Measurements from ENCODE around the gene PSMD6. TPM values are rescaled to one million over a fixed set of nuclear protein-coding genes. Genes with fewer than 3 reads are reported as not detected.

PSMD6 gene
- total RNA-seq, 1 experiment from 2014 or later, result 66.5 TPM

- Histone ChIP-seq H3K27ac (ENCODE audit: low read depth, low read length, poor library complexity, severe bottlenecking) (no peak overlapping the region), H3K9me3 (ENCODE audit: low read depth, low read length, poor library complexity, severe bottlenecking) (no peaks in the 10 kb centered on the region), H3K4me1 (ENCODE audit: insufficient read depth, low read length, poor library complexity, severe bottlenecking) (peaks cover 7% of the 10 kb centered on the region), H3K4me3 (ENCODE audit: low read depth, low read length, poor library complexity, severe bottlenecking) (no peak overlapping the region), H3K36me3 (ENCODE audit: insufficient read depth, low read length, poor library complexity, severe bottlenecking) (peaks cover 3% of the 10 kb centered on the region), H3K27me3 (replicated peaks; ENCODE audit: insufficient read depth, low read depth, low read length, poor library complexity) (peaks cover 5% of the 10 kb centered on the region)
- ChIA-PET POLR2A (ENCODE audit: low non-redundant PET) (no interaction called here), CTCF (no interaction called here)
- no TSS peak for BruUV-seq (replicated peaks)
- no peak for TF ChIP-seq EZH2 (IDR thresholded peaks at IDR 0.05; ENCODE audit: borderline replicate concordance, low read depth, low read length, poor library complexity, severe bottlenecking)
- no peak for TF ChIP-seq CTCF (conservative IDR thresholded peaks at IDR 0.05; ENCODE audit: low read depth, low read length)
- intact Hi-C loops (cut with micrococcal nuclease; ENCODE audit: unreplicated experiment), result no loop called here
- no peak for DNase-seq (ENCODE audit: low spot score)
These were observed 3.1 kb upstream of the PSMD6 start for GRCh38 chr3:64026346-64026745.

GRCh38 chr3:64023861-64024223 is 548 bp upstream of the PSMD6 start:
- intact Hi-C loops (cut with micrococcal nuclease; ENCODE audit: unreplicated experiment), result no loop called here
- no peak for TF ChIP-seq EZH2 (IDR thresholded peaks at IDR 0.05; ENCODE audit: borderline replicate concordance, low read depth, low read length, poor library complexity, severe bottlenecking)
- no peak for TF ChIP-seq CTCF (conservative IDR thresholded peaks at IDR 0.05; ENCODE audit: low read depth, low read length)
- H3K9me3 ChIP-seq (ENCODE audit: low read depth, low read length, poor library complexity, severe bottlenecking), result no peaks in the 10 kb centered on the region
- peaks cover 19% of the 10 kb centered on the region for H3K36me3 ChIP-seq (ENCODE audit: insufficient read depth, low read length, poor library complexity, severe bottlenecking)
- H3K4me3 ChIP-seq (ENCODE audit: low read depth, low read length, poor library complexity, severe bottlenecking), result peak overlapping the region; percentile 88
- no peak for DNase-seq (ENCODE audit: low spot score)
- H3K27ac ChIP-seq (ENCODE audit: low read depth, low read length, poor library complexity, severe bottlenecking), result no peak overlapping the region
- no TSS peak for BruUV-seq (replicated peaks)
- H3K4me1 ChIP-seq (ENCODE audit: insufficient read depth, low read length, poor library complexity, severe bottlenecking), result peaks cover 7% of the 10 kb centered on the region
- ChIA-PET CTCF (no interaction called here), POLR2A (ENCODE audit: low non-redundant PET) (no interaction called here)
- peaks cover 5% of the 10 kb centered on the region for H3K27me3 ChIP-seq (replicated peaks; ENCODE audit: insufficient read depth, low read depth, low read length, poor library complexity)

GRCh38 chr3:64022451-64023186 is 675 bp downstream of the PSMD6 start:
- ChIA-PET POLR2A (ENCODE audit: low non-redundant PET) (no interaction called here), CTCF (no interaction called here)
- Histone ChIP-seq H3K9me3 (ENCODE audit: low read depth, low read length, poor library complexity, severe bottlenecking) (no peaks in the 10 kb centered on the region), H3K4me3 (ENCODE audit: low read depth, low read length, poor library complexity, severe bottlenecking) (peak overlapping the region; percentile 88), H3K36me3 (ENCODE audit: insufficient read depth, low read length, poor library complexity, severe bottlenecking) (peaks cover 31% of the 10 kb centered on the region), H3K4me1 (ENCODE audit: insufficient read depth, low read length, poor library complexity, severe bottlenecking) (peaks cover 7% of the 10 kb centered on the region), H3K27me3 (replicated peaks; ENCODE audit: insufficient read depth, low read depth, low read length, poor library complexity) (peaks cover 5% of the 10 kb centered on the region), H3K27ac (ENCODE audit: low read depth, low read length, poor library complexity, severe bottlenecking) (peak overlapping the region; percentile 82)
- TF ChIP-seq CTCF (conservative IDR thresholded peaks at IDR 0.05; ENCODE audit: low read depth, low read length) (no peak), EZH2 (IDR thresholded peaks at IDR 0.05; ENCODE audit: borderline replicate concordance, low read depth, low read length, poor library complexity, severe bottlenecking) (no peak)
- TSS peak; percentile 50 for BruUV-seq (replicated peaks)
- intact Hi-C loops (cut with micrococcal nuclease; ENCODE audit: unreplicated experiment), result no loop called here
- DNase-seq (ENCODE audit: low spot score), result no peak
